ENCODE data around the gene PPP1R14C. TPM values are rescaled to one million over a fixed set of nuclear protein-coding genes. Genes with fewer than 3 reads are reported as not detected.

The PPP1R14C gene
- total RNA-seq, 2 donors from 2014 or later, result 0.95 to 1.3 TPM

DNA sequence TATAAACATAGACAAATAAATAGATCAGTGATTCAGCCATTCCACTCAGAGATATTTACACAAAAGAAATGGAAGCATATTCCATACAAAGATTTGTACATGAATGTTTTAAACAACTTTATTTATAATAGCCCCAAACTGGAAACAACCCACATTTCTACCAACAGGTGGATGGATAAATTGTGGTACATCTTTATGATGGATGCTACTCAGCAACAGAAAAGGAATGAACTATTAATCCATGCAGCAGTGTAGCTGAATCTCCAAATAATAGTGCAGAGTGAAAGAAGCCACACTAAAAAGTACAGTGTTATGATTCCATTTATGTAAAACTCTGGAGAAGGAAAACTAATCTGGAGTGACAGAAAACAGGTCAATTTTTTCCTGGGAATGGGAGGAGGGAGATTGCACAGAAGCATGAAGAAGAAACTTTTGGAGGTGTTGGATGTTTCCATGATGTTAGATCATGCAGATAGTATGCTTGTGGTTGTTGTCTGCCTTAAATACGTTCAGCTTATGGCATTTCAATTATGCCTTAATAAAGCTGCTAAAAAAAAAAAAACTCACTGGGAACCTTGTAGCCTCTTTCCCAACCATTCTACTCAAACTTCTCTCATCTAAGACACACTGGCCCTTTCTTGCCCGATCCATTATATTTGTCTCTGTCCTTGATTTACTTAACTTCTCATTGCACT lies 100.9 kb downstream of the PPP1R14C start:
- Histone ChIP-seq H3K4me1 (ENCODE audit: control insufficient read depth in 1 of 2, low read depth in 2 of 2) (no peaks in the 10 kb centered on the region), H3K4me3 (no peak overlapping the region), H3K9me3 (no peaks in the 10 kb centered on the region), H3K27ac (no peak overlapping the region), H3K36me3 (no peaks in the 10 kb centered on the region), H3K27me3 (replicated peaks; ENCODE audit: insufficient read depth) (no peaks in the 10 kb centered on the region)
- ATAC-seq (ENCODE audit: insufficient number of reproducible peaks, low FRiP score, low read depth) (no peak), DNase-seq (ENCODE audit: low spot score) (no peak)
- TF ChIP-seq, protein P1, sequence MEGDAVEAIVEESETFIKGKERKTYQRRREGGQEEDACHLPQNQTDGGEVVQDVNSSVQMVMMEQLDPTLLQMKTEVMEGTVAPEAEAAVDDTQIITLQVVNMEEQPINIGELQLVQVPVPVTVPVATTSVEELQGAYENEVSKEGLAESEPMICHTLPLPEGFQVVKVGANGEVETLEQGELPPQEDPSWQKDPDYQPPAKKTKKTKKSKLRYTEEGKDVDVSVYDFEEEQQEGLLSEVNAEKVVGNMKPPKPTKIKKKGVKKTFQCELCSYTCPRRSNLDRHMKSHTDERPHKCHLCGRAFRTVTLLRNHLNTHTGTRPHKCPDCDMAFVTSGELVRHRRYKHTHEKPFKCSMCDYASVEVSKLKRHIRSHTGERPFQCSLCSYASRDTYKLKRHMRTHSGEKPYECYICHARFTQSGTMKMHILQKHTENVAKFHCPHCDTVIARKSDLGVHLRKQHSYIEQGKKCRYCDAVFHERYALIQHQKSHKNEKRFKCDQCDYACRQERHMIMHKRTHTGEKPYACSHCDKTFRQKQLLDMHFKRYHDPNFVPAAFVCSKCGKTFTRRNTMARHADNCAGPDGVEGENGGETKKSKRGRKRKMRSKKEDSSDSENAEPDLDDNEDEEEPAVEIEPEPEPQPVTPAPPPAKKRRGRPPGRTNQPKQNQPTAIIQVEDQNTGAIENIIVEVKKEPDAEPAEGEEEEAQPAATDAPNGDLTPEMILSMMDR (IDR thresholded peaks at IDR 0.05), result no peak

DNA sequence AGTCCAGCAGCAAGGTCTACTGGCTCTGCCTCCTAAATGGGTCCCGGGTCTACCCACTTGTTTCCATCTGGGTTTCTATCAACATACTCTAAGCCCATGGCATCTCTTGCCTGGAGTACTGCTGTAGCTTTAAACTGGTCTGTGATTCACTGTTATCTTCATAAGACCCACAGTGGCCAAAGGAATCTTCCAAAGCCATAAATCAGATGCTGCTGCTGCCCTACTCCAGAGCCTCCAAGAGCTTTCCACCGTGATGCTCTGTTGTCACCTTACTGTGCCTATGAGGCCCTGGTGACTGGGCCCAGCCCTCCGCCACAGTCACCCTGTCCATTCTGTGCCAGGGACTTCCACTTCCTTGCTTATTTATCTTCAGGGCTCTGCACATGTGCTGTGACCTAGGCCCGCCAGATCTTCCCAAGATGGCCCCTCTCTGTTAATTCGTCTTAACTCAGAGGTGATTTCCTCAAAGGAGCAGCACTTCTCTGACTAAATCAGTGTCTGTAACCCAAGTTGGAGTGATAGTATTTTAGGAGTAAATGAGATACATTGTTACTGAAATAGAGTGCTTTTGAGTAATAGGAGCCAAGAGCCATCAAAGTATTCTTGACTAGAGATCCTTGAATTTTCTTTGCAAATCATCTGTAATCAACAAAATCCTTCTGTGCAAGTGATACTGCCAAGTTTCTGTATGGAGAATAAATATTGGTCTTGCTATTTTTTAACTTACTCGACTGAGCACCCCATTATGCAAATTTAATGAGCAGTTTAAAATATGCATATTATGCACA lies 102.5 kb downstream of the PPP1R14C start:
- H3K27ac ChIP-seq, result no peak overlapping the region
- no peaks in the 10 kb centered on the region for H3K4me1 ChIP-seq (ENCODE audit: control insufficient read depth in 1 of 2, low read depth in 2 of 2)
- no peak for DNase-seq (ENCODE audit: low spot score)
- no peak for ATAC-seq (ENCODE audit: insufficient number of reproducible peaks, low FRiP score, low read depth)
- no peak overlapping the region for H3K4me3 ChIP-seq
- no peaks in the 10 kb centered on the region for H3K36me3 ChIP-seq
- H3K27me3 ChIP-seq (replicated peaks; ENCODE audit: insufficient read depth), result no peaks in the 10 kb centered on the region
- no peaks in the 10 kb centered on the region for H3K9me3 ChIP-seq
- TF ChIP-seq, protein P1 (IDR thresholded peaks at IDR 0.05), result no peak

GRCh38 chr6:150247803-150248202 lies 105.0 kb downstream of the PPP1R14C start:
- Histone ChIP-seq H3K4me3 (no peak overlapping the region), H3K4me1 (ENCODE audit: control insufficient read depth in 1 of 2, low read depth in 2 of 2) (no peaks in the 10 kb centered on the region), H3K27me3 (replicated peaks; ENCODE audit: insufficient read depth) (no peaks in the 10 kb centered on the region), H3K27ac (no peak overlapping the region), H3K36me3 (no peaks in the 10 kb centered on the region), H3K9me3 (no peaks in the 10 kb centered on the region)
- DNase-seq (ENCODE audit: low spot score) (no peak), ATAC-seq (ENCODE audit: insufficient number of reproducible peaks, low FRiP score, low read depth) (no peak)
- TF ChIP-seq, protein P1 (IDR thresholded peaks at IDR 0.05), result no peak

DNA sequence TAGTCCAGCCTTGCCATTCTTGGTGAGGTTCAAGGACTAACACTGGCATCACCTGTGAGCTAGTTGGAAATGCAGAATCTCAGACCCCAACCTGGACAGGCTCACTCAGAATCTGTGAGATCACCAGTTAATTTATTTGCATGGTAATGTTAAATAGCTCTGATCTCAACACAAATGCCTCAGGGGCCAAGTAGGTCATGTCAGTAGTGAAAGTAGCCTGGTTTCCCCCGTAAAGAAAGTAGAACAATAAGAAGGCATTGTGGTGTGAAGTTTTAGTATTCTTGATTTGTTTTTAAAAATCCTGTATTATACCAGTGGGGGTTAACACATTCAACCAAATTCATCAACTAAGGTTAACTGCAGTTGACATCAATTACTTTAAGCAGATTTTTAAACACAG lies 105.5 kb downstream of the PPP1R14C start:
- H3K4me1 ChIP-seq (ENCODE audit: control insufficient read depth in 1 of 2, low read depth in 2 of 2), result no peaks in the 10 kb centered on the region
- no peaks in the 10 kb centered on the region for H3K27me3 ChIP-seq (replicated peaks; ENCODE audit: insufficient read depth)
- TF ChIP-seq, protein P1 (IDR thresholded peaks at IDR 0.05), result no peak
- no peaks in the 10 kb centered on the region for H3K9me3 ChIP-seq
- no peak for DNase-seq (ENCODE audit: low spot score)
- ATAC-seq (ENCODE audit: insufficient number of reproducible peaks, low FRiP score, low read depth), result no peak
- H3K27ac ChIP-seq, result no peak overlapping the region
- no peak overlapping the region for H3K4me3 ChIP-seq
- H3K36me3 ChIP-seq, result no peaks in the 10 kb centered on the region

GRCh38 chr6:150249261-150249660 lies 106.4 kb downstream of the PPP1R14C start:
- TF ChIP-seq, protein P1 (IDR thresholded peaks at IDR 0.05), result no peak
- Histone ChIP-seq H3K36me3 (no peaks in the 10 kb centered on the region), H3K4me1 (ENCODE audit: control insufficient read depth in 1 of 2, low read depth in 2 of 2) (no peaks in the 10 kb centered on the region), H3K9me3 (no peaks in the 10 kb centered on the region), H3K27me3 (replicated peaks; ENCODE audit: insufficient read depth) (no peaks in the 10 kb centered on the region), H3K4me3 (no peak overlapping the region), H3K27ac (no peak overlapping the region)
- DNase-seq (ENCODE audit: low spot score) (no peak), ATAC-seq (ENCODE audit: insufficient number of reproducible peaks, low FRiP score, low read depth) (no peak)

Measured in thoracic aorta (tissue), 2 donors.